ENCODE results near the gene ZNF273.

Gene ZNF273

GRCh38 chr7:64884913-64885370, 18.1 kb upstream of the ZNF273 start:
- ATAC-seq, result no peak
- TF ChIP-seq GLIS3 (CRISPR knock-in tag; IDR thresholded peaks at IDR 0.05) (no peak), TOX (CRISPR knock-in tag; IDR thresholded peaks at IDR 0.05; ENCODE audit: borderline replicate concordance) (no peak), BACH2 (CRISPR knock-in tag; IDR thresholded peaks at IDR 0.05; ENCODE audit: borderline replicate concordance) (no peak), ZNF8 (CRISPR knock-in tag; IDR thresholded peaks at IDR 0.05) (no peak), RARB (CRISPR knock-in tag; IDR thresholded peaks at IDR 0.05) (no peak), CSDC2 (CRISPR knock-in tag; IDR thresholded peaks at IDR 0.05) (no peak), PATZ1 (CRISPR knock-in tag; IDR thresholded peaks at IDR 0.05; ENCODE audit: borderline replicate concordance) (no peak), ZFP3 (CRISPR knock-in tag; IDR thresholded peaks at IDR 0.05) (no peak), CREB5 (CRISPR knock-in tag; IDR thresholded peaks at IDR 0.05; ENCODE audit: low read depth) (no peak), CSRNP3 (CRISPR knock-in tag; IDR thresholded peaks at IDR 0.05) (no peak), PPARA (CRISPR knock-in tag; IDR thresholded peaks at IDR 0.05; ENCODE audit: borderline replicate concordance) (no peak), OSR1 (CRISPR knock-in tag; IDR thresholded peaks at IDR 0.05) (no peak), ARNTL (CRISPR knock-in tag; IDR thresholded peaks at IDR 0.05; ENCODE audit: borderline replicate concordance, low read depth) (no peak), TCF4 (CRISPR knock-in tag; IDR thresholded peaks at IDR 0.05; ENCODE audit: borderline replicate concordance) (no peak), ISL1 (CRISPR knock-in tag; IDR thresholded peaks at IDR 0.05) (no peak), ZNF70 (CRISPR knock-in tag; IDR thresholded peaks at IDR 0.05) (no peak), ESRRG (CRISPR knock-in tag; IDR thresholded peaks at IDR 0.05) (no peak), ZFP30 (CRISPR knock-in tag; IDR thresholded peaks at IDR 0.05) (no peak), ZNF565 (CRISPR knock-in tag; conservative IDR thresholded peaks at IDR 0.05; ENCODE audit: low read depth) (no peak), POU6F1 (CRISPR knock-in tag; IDR thresholded peaks at IDR 0.05; ENCODE audit: borderline replicate concordance, low read depth) (no peak)

- TF ChIP-seq SNAI2 (CRISPR knock-in tag; IDR thresholded peaks at IDR 0.05), result no peak
- no peak for TF ChIP-seq TSHZ2 (CRISPR knock-in tag; IDR thresholded peaks at IDR 0.05)
- no peak for TF ChIP-seq ISL1 (CRISPR knock-in tag; IDR thresholded peaks at IDR 0.05)
- TF ChIP-seq CSDC2 (CRISPR knock-in tag; IDR thresholded peaks at IDR 0.05), result no peak
- TF ChIP-seq GLIS3 (CRISPR knock-in tag; IDR thresholded peaks at IDR 0.05), result no peak
- TF ChIP-seq ZNF565 (CRISPR knock-in tag; conservative IDR thresholded peaks at IDR 0.05; ENCODE audit: low read depth), result no peak
- TF ChIP-seq PPARA (CRISPR knock-in tag; IDR thresholded peaks at IDR 0.05; ENCODE audit: borderline replicate concordance), result no peak
- TF ChIP-seq CSRNP3 (CRISPR knock-in tag; IDR thresholded peaks at IDR 0.05), result no peak
- no peak for TF ChIP-seq TCF4 (CRISPR knock-in tag; IDR thresholded peaks at IDR 0.05; ENCODE audit: borderline replicate concordance)
- no peak for TF ChIP-seq ZNF8 (CRISPR knock-in tag; IDR thresholded peaks at IDR 0.05)
- TF ChIP-seq ZFP3 (CRISPR knock-in tag; IDR thresholded peaks at IDR 0.05), result no peak
- TF ChIP-seq ARNTL (CRISPR knock-in tag; IDR thresholded peaks at IDR 0.05; ENCODE audit: borderline replicate concordance, low read depth), result no peak
- TF ChIP-seq PATZ1 (CRISPR knock-in tag; IDR thresholded peaks at IDR 0.05; ENCODE audit: borderline replicate concordance), result no peak
- TF ChIP-seq ZC3H10 (CRISPR knock-in tag; IDR thresholded peaks at IDR 0.05), result no peak
- TF ChIP-seq TOX (CRISPR knock-in tag; IDR thresholded peaks at IDR 0.05; ENCODE audit: borderline replicate concordance), result no peak
- no peak for ATAC-seq
Measured at GRCh38 chr7:64885520-64886240, 17.4 kb upstream of the ZNF273 start.

Data from SK-N-SH treated with all-trans-retinoic acid at 6 μM for 48 hours (cell line).